ENCODE results near the gene FXYD3.

GRCh38 chr19:35153701-35154524 is 38.3 kb downstream of the FXYD3 start:
- no peak for TF ChIP-seq POLR2AphosphoS5 (IDR thresholded peaks at IDR 0.05)
- TF ChIP-seq CTCF (IDR thresholded peaks at IDR 0.05), result peak in 3 of 4 experiments; percentile 27 to 54 (median 51)
- no peak for TF ChIP-seq EP300 (IDR thresholded peaks at IDR 0.05)
- TF ChIP-seq POLR2A (IDR thresholded peaks at IDR 0.05), result no peak

Data from gastroesophageal sphincter (tissue), 3 donors.